ENCODE data around the gene BBS9. TPM values are rescaled to one million over a fixed set of nuclear protein-coding genes. Genes with fewer than 3 reads are reported as not detected.

The BBS9 gene
- total RNA-seq, 2 experiments from 2014 or later = 16.0 to 20.4 TPM

DNA sequence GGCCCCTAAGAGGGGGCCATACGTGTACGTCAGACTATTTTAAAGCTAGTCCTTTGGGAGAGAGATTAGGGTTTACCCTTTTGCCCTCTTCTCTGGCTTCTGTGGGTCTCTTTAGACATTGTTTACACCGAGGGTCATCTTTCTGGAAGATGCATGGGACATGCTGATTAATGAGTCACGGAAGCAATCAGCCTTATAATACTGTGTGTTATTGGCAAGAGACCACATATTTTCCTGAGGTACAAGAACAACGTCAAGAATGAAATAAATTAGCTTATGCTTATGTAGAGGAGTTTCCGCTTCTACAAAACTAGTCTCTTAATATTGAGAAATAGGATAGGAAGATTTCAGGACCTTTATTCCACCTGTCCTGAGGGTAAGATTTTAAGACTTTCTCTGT lies 327.7 kb downstream of the BBS9 start:
- intact Hi-C loops (cut with DNase I, micrococcal nuclease) = no loop called here
- Mint-ChIP-seq H3K4me1 (ENCODE audit: low read depth) (no peaks in the 10 kb centered on the region), H3K27ac (no peak overlapping the region), H3K4me3 (no peak overlapping the region), H3K27me3 (no peaks in the 10 kb centered on the region), H3K9me3 (no peaks in the 10 kb centered on the region), H3K36me3 (ENCODE audit: low read depth) (no peaks in the 10 kb centered on the region)
- TF ChIP-seq, protein P1, sequence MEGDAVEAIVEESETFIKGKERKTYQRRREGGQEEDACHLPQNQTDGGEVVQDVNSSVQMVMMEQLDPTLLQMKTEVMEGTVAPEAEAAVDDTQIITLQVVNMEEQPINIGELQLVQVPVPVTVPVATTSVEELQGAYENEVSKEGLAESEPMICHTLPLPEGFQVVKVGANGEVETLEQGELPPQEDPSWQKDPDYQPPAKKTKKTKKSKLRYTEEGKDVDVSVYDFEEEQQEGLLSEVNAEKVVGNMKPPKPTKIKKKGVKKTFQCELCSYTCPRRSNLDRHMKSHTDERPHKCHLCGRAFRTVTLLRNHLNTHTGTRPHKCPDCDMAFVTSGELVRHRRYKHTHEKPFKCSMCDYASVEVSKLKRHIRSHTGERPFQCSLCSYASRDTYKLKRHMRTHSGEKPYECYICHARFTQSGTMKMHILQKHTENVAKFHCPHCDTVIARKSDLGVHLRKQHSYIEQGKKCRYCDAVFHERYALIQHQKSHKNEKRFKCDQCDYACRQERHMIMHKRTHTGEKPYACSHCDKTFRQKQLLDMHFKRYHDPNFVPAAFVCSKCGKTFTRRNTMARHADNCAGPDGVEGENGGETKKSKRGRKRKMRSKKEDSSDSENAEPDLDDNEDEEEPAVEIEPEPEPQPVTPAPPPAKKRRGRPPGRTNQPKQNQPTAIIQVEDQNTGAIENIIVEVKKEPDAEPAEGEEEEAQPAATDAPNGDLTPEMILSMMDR (IDR thresholded peaks at IDR 0.05) = no peak
- Histone ChIP-seq H3K9me3 (ENCODE audit: control insufficient read depth in 1 of 2, insufficient read depth in 1 of 2, low read length in 2 of 2) (no peaks in the 10 kb centered on the region), H3K4me1 (ENCODE audit: insufficient read depth, low read length) (no peaks in the 10 kb centered on the region), H3K4me3 (ENCODE audit: low read length) (no peak overlapping the region), H3K27ac (ENCODE audit: low read depth in 1 of 2, low read length in 2 of 2) (no peak overlapping the region), H3K36me3 (ENCODE audit: insufficient read depth, low read length) (no peaks in the 10 kb centered on the region), H3K27me3 (ENCODE audit: control insufficient read depth in 1 of 2, insufficient read depth in 2 of 2, low read length in 2 of 2) (no peaks in the 10 kb centered on the region)
- DNase-seq (no peak), ATAC-seq (ENCODE audit: poor library complexity) (no peak)
- ChIA-PET POLR2A (no interaction called here), CTCF (no interaction called here)

DNA sequence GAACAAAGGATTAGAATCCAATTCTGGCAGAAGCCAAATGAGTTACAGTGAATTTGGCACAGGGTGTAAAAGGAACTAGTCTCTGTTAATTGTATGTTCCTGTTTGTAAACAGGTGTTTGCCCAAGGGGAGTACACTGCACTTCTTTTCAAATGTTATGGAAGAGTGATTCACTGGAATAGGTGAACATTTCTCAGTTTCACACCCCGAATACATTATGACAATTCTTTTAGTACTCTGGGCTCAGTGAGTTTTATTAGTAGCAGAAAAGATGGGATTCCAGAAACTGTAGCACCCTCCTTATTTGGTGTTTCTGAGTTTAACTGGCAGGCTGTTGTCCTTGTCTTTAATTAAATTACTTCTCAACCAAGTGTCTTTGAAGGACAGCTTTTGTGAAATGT lies 329.2 kb downstream of the BBS9 start:
- ChIA-PET CTCF (interaction anchor here (0.6 kb wide), 1 partner anchor 178 kb away, joined by 3 read pairs; no protein-coding TSS in a partner anchor), POLR2A (no interaction called here)
- Mint-ChIP-seq H3K27me3 (no peaks in the 10 kb centered on the region), H3K4me3 (no peak overlapping the region), H3K9me3 (no peaks in the 10 kb centered on the region), H3K4me1 (ENCODE audit: low read depth) (no peaks in the 10 kb centered on the region), H3K27ac (no peak overlapping the region), H3K36me3 (ENCODE audit: low read depth) (no peaks in the 10 kb centered on the region)
- ATAC-seq (ENCODE audit: poor library complexity) = no peak
- TF ChIP-seq, protein P1 (IDR thresholded peaks at IDR 0.05) = no peak
- H3K36me3 ChIP-seq (ENCODE audit: insufficient read depth, low read length) = no peaks in the 10 kb centered on the region
- intact Hi-C loops (cut with DNase I, micrococcal nuclease) = no loop called here
- DNase-seq = no peak
- H3K9me3 ChIP-seq (ENCODE audit: control insufficient read depth in 1 of 2, insufficient read depth in 1 of 2, low read length in 2 of 2) = no peaks in the 10 kb centered on the region
- no peaks in the 10 kb centered on the region for H3K4me1 ChIP-seq (ENCODE audit: insufficient read depth, low read length)
- H3K27me3 ChIP-seq (ENCODE audit: control insufficient read depth in 1 of 2, insufficient read depth in 2 of 2, low read length in 2 of 2) = no peaks in the 10 kb centered on the region
- H3K4me3 ChIP-seq (ENCODE audit: low read length) = no peak overlapping the region
- H3K27ac ChIP-seq (ENCODE audit: low read depth in 1 of 2, low read length in 2 of 2) = no peak overlapping the region

DNA sequence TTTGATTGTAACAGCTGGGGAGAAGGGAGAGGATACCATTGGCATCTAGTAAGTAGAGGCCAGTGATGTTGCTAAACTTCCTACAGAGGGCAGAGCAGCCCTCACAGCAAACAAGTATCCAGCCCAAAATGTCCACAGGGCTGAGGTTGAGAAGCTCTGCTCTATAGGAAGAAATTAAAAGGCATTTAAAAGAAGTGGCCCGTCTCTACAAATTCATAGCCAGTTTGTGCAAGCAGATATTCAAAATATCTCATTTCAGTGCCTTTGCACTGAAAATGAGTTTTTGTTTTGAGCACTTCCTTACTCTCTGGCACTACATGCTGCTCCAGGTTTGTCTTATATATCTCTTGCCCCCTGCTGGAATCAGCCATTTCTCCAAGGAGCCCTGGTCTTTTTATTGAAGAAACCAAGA lies 330.0 kb downstream of the BBS9 start:
- no peak overlapping the region for H3K4me3 Mint-ChIP-seq
- no peaks in the 10 kb centered on the region for H3K27me3 ChIP-seq (ENCODE audit: control insufficient read depth in 1 of 2, insufficient read depth in 2 of 2, low read length in 2 of 2)
- DNase-seq = peak in 1 of 14 experiments; percentile 6
- H3K27me3 Mint-ChIP-seq = no peaks in the 10 kb centered on the region
- no peak overlapping the region for H3K27ac ChIP-seq (ENCODE audit: low read depth in 1 of 2, low read length in 2 of 2)
- H3K9me3 Mint-ChIP-seq = no peaks in the 10 kb centered on the region
- TF ChIP-seq, protein P1 (IDR thresholded peaks at IDR 0.05) = no peak
- ChIA-PET CTCF (no interaction called here), POLR2A (no interaction called here)
- no peak overlapping the region for H3K4me3 ChIP-seq (ENCODE audit: low read length)
- H3K4me1 Mint-ChIP-seq (ENCODE audit: low read depth) = no peaks in the 10 kb centered on the region
- H3K4me1 ChIP-seq (ENCODE audit: insufficient read depth, low read length) = no peaks in the 10 kb centered on the region
- no peaks in the 10 kb centered on the region for H3K36me3 ChIP-seq (ENCODE audit: insufficient read depth, low read length)
- H3K27ac Mint-ChIP-seq = no peak overlapping the region
- no peaks in the 10 kb centered on the region for H3K36me3 Mint-ChIP-seq (ENCODE audit: low read depth)
- no peak for ATAC-seq (ENCODE audit: poor library complexity)
- no peaks in the 10 kb centered on the region for H3K9me3 ChIP-seq (ENCODE audit: control insufficient read depth in 1 of 2, insufficient read depth in 1 of 2, low read length in 2 of 2)
- intact Hi-C loops (cut with DNase I, micrococcal nuclease) = no loop called here
